Smooth muscle cell (in vitro differentiated cells): Measurements from ENCODE around the gene JAGN1. TPM values are rescaled to one million over a fixed set of nuclear protein-coding genes. Genes with fewer than 3 reads are reported as not detected.
"Not testable (repeated sequence)": the region's sequence is repeated elsewhere in the genome, so short reads cannot be mapped to it uniquely, and the experiment has no call there.

Experiments used
- DNase-seq: peaks from one replicate; lab custom pipeline; 2025; ENCODE audit not compliant: unreplicated experiment; lab: John Stamatoyannopoulos, UW
- H2AFZ ChIP-seq: fragments of 200-600 bp; sonication (generic); 2 replicates; pipeline ENCODE4 v1.6.0; 2016; ENCODE audit warnings: antibody characterized with exemption, low read depth, mild to moderate bottlenecking
- H3F3A ChIP-seq: fragments of 200-600 bp; sonication (generic); 2 replicates; pipeline ENCODE4 v1.6.0; 2017; ENCODE audit warnings: antibody characterized with exemption, low read depth
- H3K27ac ChIP-seq: fragments of 200-600 bp; sonication (generic); 2 replicates; pipeline ENCODE4 v1.5.1; 2016; ENCODE audit warnings: low read depth, mild to moderate bottlenecking
- H3K27me3 ChIP-seq: fragments of 200-600 bp; sonication (generic); 2 replicates; pipeline ENCODE4 v1.6.1; 2016; ENCODE audit warnings: low read depth, mild to moderate bottlenecking
- H3K36me3 ChIP-seq: fragments of 200-600 bp; sonication (generic); 2 replicates; pipeline ENCODE4 v1.5.1; 2016; ENCODE audit warnings: low read depth
- H3K4me1 ChIP-seq: fragments of 200-600 bp; sonication (generic); 2 replicates; pipeline ENCODE4 v1.5.1; 2016; ENCODE audit warnings: low read depth
- H3K4me2 ChIP-seq: fragments of 200-600 bp; sonication (generic); 2 replicates; pipeline ENCODE4 v1.6.0; 2016; ENCODE audit warnings: mild to moderate bottlenecking
- H3K4me3 ChIP-seq: fragments of 200-600 bp; sonication (generic); 2 replicates; pipeline ENCODE4 v1.5.1; 2016; ENCODE audit warnings: mild to moderate bottlenecking
- H3K79me2 ChIP-seq: fragments of 200-600 bp; sonication (generic); 2 replicates; pipeline ENCODE4 v1.6.0; 2016; ENCODE audit warnings: low read depth, mild to moderate bottlenecking
- H3K9ac ChIP-seq: fragments of 200-600 bp; sonication (generic); 2 replicates; pipeline ENCODE4 v1.6.0; 2016; ENCODE audit warnings: low read depth
- H3K9me3 ChIP-seq: fragments of 200-600 bp; sonication (generic); replicated peaks from 2 replicates; pipeline ENCODE4 v1.5.1; 2016; ENCODE audit warnings: low read depth
- H4K20me1 ChIP-seq: fragments of 200-600 bp; sonication (generic); 2 replicates; pipeline ENCODE4 v1.6.0; 2016; ENCODE audit warnings: low read depth
- CTCF ChIP-seq: fragments of 200-600 bp; sonication (generic); IDR thresholded peaks from 2 replicates; pipeline ENCODE4 v1.5.1; 2017; ENCODE audit warnings: borderline replicate concordance, mild to moderate bottlenecking, antibody characterized with exemption; ENCODE audit not compliant: insufficient read depth, poor library complexity, severe bottlenecking
- WGBS: methylation state at CpG from one replicate; pipeline ENCODE4 v1.1.7; 2016; ENCODE audit warnings: low lambda C conversion rate; 5-methylcytosine and 5-hydroxymethylcytosine counted together
- polyA plus RNA-seq: library from polyadenylated mRNA; unstranded; fragments of >200 nt; fragmentation: Nextera tagmentation; extraction: Ambion mirVana; gene quantifications from 2 replicates; pipeline ENCODE4 v1.2.1, GENCODE V29; 2016
- total RNA-seq: library from RNA; depleted of rRNA; stranded (reverse); fragments of >200 nt; gene quantifications from 2 replicates; pipeline ENCODE4 v1.2.3, GENCODE V29; 2014

The JAGN1 gene
- total and polyA plus RNA-seq, 2 experiments from 2014 or later: 36.8 to 37.3 TPM

DNA sequence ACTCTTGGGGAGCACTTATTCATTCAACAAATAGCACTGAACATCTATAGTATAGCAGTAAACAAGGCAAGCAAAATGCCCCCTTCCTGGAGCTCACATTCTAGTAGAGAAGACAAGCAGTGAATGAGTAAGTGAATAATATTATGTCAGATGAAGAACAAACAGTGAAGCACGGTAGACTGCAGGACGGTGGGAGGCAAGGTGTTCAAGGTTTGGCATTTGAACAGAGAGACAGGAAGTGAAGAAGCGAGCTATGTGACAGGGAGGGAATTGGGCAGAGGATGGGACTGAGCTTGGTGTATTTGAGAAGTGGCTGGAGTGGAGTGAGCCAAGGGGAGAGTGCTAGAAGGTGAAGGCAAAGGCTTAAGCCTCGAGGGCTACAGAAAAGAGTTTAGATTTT is 44.6 kb downstream of the JAGN1 start:
- Histone ChIP-seq H3F3A (no peaks in the 10 kb centered on the region), H3K36me3 (no peaks in the 10 kb centered on the region), H3K27me3 (no peaks in the 10 kb centered on the region), H3K9ac (no peak overlapping the region), H2AFZ (no peak overlapping the region), H3K9me3 (no peaks in the 10 kb centered on the region), H3K4me2 (peak overlapping the region; percentile 83), H3K27ac (no peak overlapping the region), H3K4me1 (peaks cover 15% of the 10 kb centered on the region), H4K20me1 (no peaks in the 10 kb centered on the region), H3K4me3 (peak overlapping the region; percentile 70), H3K79me2 (no peaks in the 10 kb centered on the region)
- 92% methylated on average over 4 of the region's 4 CpGs for WGBS
- no peak for TF ChIP-seq CTCF
- DNase-seq: no peak

DNA sequence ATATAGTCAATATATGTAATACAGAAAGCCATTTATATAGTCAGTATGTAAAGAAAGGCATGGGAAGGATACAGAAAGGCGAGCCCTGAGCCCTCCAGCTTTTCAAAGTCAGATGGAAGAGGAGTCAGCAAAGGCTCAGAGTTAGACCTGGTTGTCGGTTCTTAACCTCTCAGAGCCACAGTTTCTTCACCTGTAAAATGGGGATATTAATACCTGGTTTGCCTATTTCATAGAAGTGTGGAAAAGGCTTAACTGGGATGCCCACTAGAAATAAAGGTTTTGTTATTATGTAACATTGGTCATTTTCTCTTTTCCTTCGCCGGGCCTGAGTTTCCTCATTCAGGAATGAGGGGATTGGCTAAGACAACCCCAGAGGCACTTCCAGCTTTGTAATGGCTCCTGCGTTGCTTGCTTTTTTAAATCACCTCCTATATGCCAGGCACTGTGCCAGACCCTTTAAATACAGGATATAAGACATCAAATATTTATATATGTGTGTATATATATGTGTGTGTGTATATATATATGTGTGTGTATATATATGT is 45.6 kb downstream of the JAGN1 start:
- no peak for DNase-seq
- Histone ChIP-seq H3K4me2 (no peak overlapping the region), H3K27ac (no peak overlapping the region), H3K4me3 (no peak overlapping the region), H3F3A (no peaks in the 10 kb centered on the region), H3K4me1 (peaks cover 15% of the 10 kb centered on the region), H2AFZ (no peak overlapping the region), H3K79me2 (no peaks in the 10 kb centered on the region), H3K27me3 (no peaks in the 10 kb centered on the region), H3K9me3 (no peaks in the 10 kb centered on the region), H3K9ac (no peak overlapping the region), H3K36me3 (no peaks in the 10 kb centered on the region), H4K20me1 (no peaks in the 10 kb centered on the region)
- 98% methylated on average over 5 of the region's 5 CpGs for WGBS
- TF ChIP-seq CTCF: no peak

GRCh38 chr3:9937486-9938238 is 47.3 kb downstream of the JAGN1 start:
- Histone ChIP-seq H3K4me2 (no peak overlapping the region), H3K9ac (no peak overlapping the region), H3K4me1 (peaks cover 15% of the 10 kb centered on the region), H3K27me3 (no peaks in the 10 kb centered on the region), H2AFZ (no peak overlapping the region), H3K4me3 (no peak overlapping the region), H3K9me3 (no peaks in the 10 kb centered on the region), H3K27ac (no peak overlapping the region), H3K36me3 (no peaks in the 10 kb centered on the region), H3K79me2 (no peaks in the 10 kb centered on the region), H3F3A (no peaks in the 10 kb centered on the region), H4K20me1 (no peaks in the 10 kb centered on the region)
- no peak for TF ChIP-seq CTCF
- DNase-seq: no peak
- 94% methylated on average over 13 of the region's 13 CpGs for WGBS

DNA sequence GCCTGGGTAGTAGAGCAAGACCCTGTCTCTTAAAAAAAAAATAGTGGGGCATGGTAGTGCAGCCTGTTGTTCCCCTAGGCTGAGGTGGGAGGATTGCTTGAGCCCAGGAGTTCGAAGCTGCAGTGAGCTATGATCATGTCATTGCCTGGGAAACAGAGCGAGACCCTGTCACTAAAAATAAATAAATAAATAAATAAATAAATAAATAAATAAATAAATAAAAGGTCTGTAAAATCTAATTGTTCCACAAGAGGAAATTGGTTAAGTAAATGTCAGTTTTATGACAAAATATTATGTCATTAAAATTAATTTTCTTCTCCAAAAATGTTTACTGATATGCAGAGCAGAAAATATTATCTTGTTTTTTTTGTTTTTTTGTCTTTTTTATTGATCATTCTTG is 48.6 kb downstream of the JAGN1 start:
- Histone ChIP-seq H3K27me3 (no peaks in the 10 kb centered on the region), H4K20me1 (no peaks in the 10 kb centered on the region), H3K4me2 (no peak overlapping the region), H3K79me2 (no peaks in the 10 kb centered on the region), H2AFZ (no peak overlapping the region), H3F3A (no peaks in the 10 kb centered on the region), H3K27ac (no peak overlapping the region), H3K4me3 (no peak overlapping the region), H3K9me3 (no peaks in the 10 kb centered on the region), H3K9ac (no peak overlapping the region), H3K4me1 (peaks cover 9% of the 10 kb centered on the region), H3K36me3 (no peaks in the 10 kb centered on the region)
- no peak for DNase-seq
- 95% methylated on average over 2 of the region's 2 CpGs for WGBS
- TF ChIP-seq CTCF: no peak

DNA sequence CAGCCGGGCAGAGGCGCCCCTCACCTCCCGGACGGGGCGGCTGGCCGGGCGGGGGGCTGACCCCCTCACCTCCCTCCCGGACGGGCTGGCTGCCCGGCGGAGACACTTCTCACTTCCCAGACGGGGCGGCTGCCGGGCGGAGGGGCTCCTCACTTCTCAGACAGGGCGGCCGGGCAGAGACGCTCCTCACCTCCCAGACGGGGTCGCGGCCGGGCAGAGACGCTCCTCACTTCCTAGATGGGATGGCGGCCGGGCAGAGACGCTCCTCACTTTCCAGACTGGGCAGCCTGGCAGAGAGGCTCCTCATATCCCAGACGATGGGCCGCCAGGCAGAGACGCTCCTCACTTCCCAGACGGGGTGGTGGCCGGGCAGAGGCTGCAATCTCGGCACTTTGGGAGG is 49.5 kb downstream of the JAGN1 start:
- H3K27ac ChIP-seq, H3K9me3 ChIP-seq, H3K27me3 ChIP-seq, H2AFZ ChIP-seq, DNase-seq, H3K4me3 ChIP-seq, H3K4me1 ChIP-seq, H3K79me2 ChIP-seq, H3K36me3 ChIP-seq, H3K4me2 ChIP-seq, H3K9ac ChIP-seq, H3F3A ChIP-seq, H4K20me1 ChIP-seq: not testable (repeated sequence)
- over 99% methylated on average over 32 of the region's 32 CpGs for WGBS
